OCI-LY1 (cell line): ENCODE results near the gene PTPRT.

Experiments
- H2AFZ ChIP-seq: fragments of 200-600 bp; sonication (generic), shearing (Covaris generic); 2 replicates; pipeline ENCODE4 v1.6.0; 2014; ENCODE audit warnings: antibody characterized with exemption, mild to moderate bottlenecking, low read length
- H3F3A ChIP-seq: fragments of 200-600 bp; sonication (generic), shearing (Covaris generic); 2 replicates; pipeline ENCODE4 v1.6.0; 2014; ENCODE audit warnings: mild to moderate bottlenecking, antibody characterized with exemption, low read length, moderate library complexity; ENCODE audit not compliant: insufficient read depth
- H3K27ac ChIP-seq: fragments of 200-600 bp; sonication (generic); 2 replicates; pipeline ENCODE4 v1.5.1; 2014; ENCODE audit warnings: low read length, mixed run types, mild to moderate bottlenecking, low read depth; ENCODE audit not compliant: poor library complexity, severe bottlenecking
- H3K27me3 ChIP-seq: fragments of 200-600 bp; sonication (generic); 2 replicates; pipeline ENCODE4 v1.6.0; 2014; ENCODE audit warnings: antibody characterized with exemption, mild to moderate bottlenecking, low read length, moderate library complexity; ENCODE audit not compliant: insufficient read depth
- H3K36me3 ChIP-seq: fragments of 200-600 bp; sonication (generic); 2 replicates; pipeline ENCODE4 v1.6.1; 2014; ENCODE audit warnings: mild to moderate bottlenecking, antibody characterized with exemption, low read length, moderate library complexity, mixed read lengths; ENCODE audit not compliant: insufficient read depth
- H3K4me1 ChIP-seq: fragments of 200-600 bp; sonication (generic); 2 replicates; pipeline ENCODE4 v1.5.1; 2014; ENCODE audit warnings: mild to moderate bottlenecking, low read length, moderate library complexity; ENCODE audit not compliant: insufficient read depth, severe bottlenecking
- H3K4me2 ChIP-seq: fragments of 200-600 bp; sonication (generic), shearing (Covaris generic); 2 replicates; pipeline ENCODE4 v1.6.1; 2014; ENCODE audit warnings: low read length
- H3K4me3 ChIP-seq: fragments of 200-600 bp; sonication (generic); 2 replicates; pipeline ENCODE4 v1.5.1; 2014; ENCODE audit warnings: low read length, low read depth, mild to moderate bottlenecking, mixed read lengths; ENCODE audit not compliant: poor library complexity, severe bottlenecking
- H3K79me2 ChIP-seq: fragments of 200-600 bp; shearing (Covaris generic); 2 replicates; pipeline ENCODE4 v1.6.1; 2016; ENCODE audit warnings: mixed run types, low read length, mixed read lengths; ENCODE audit not compliant: insufficient read depth
- H3K9ac ChIP-seq: fragments of 200-600 bp; sonication (generic), shearing (Covaris generic); 2 replicates; pipeline ENCODE4 v1.6.1; 2014; ENCODE audit warnings: mild to moderate bottlenecking, low read length, mixed read lengths
- H3K9me2 ChIP-seq: fragments of 200-600 bp; sonication (generic), shearing (Covaris generic); 2 replicates; pipeline ENCODE4 v1.6.1; 2014; ENCODE audit warnings: low read depth, mild to moderate bottlenecking, low read length, mixed read lengths
- H3K9me3 ChIP-seq: fragments of 200-600 bp; shearing (Covaris generic); 2 replicates; pipeline ENCODE4 v1.6.1; 2014; ENCODE audit warnings: low read length, mixed read lengths
- H4K20me1 ChIP-seq: fragments of 200-600 bp; sonication (generic), shearing (Covaris generic); 2 replicates; pipeline ENCODE4 v1.6.0; 2016; ENCODE audit warnings: mild to moderate bottlenecking, low read length; ENCODE audit not compliant: insufficient read depth
- EZH2 ChIP-seq: fragments of 200-600 bp; sonication (generic), shearing (Covaris generic); IDR thresholded peaks from 2 replicates; pipeline ENCODE4 v1.8.0; 2017; ENCODE audit warnings: borderline replicate concordance, mixed run types, mild to moderate bottlenecking, antibody characterized with exemption, low read length, moderate library complexity, mixed read lengths
- TF ChIP-seq, protein P1 (sequence below): fragments of 200-600 bp; sonication (generic), shearing (Covaris generic); IDR thresholded peaks from 2 replicates; pipeline ENCODE4 v1.5.1; 2017; ENCODE audit warnings: mild to moderate bottlenecking, antibody characterized with exemption, low read length, moderate library complexity, mixed read lengths

PTPRT gene

DNA sequence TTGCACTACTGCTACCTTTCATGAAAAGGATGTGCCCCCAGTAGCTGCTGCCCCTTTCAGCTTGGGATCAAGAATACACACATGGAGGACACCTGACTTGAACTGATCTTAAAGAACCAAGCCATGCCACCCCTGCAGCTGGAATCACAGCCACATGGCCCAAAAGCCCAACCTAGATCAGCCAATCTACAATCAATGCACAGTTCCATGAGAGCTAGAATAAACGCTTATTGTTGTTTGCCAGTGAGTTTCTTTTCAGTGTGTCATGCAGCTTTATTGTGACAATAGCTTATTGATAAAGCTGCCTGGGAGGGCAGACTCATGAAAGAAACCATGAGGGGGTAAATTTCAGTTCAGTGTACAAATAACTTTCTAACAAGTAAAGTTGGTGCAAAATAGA, 397.7 kb downstream of the PTPRT start:
- no peak overlapping the region for H3K27ac ChIP-seq
- TF ChIP-seq, protein P1, sequence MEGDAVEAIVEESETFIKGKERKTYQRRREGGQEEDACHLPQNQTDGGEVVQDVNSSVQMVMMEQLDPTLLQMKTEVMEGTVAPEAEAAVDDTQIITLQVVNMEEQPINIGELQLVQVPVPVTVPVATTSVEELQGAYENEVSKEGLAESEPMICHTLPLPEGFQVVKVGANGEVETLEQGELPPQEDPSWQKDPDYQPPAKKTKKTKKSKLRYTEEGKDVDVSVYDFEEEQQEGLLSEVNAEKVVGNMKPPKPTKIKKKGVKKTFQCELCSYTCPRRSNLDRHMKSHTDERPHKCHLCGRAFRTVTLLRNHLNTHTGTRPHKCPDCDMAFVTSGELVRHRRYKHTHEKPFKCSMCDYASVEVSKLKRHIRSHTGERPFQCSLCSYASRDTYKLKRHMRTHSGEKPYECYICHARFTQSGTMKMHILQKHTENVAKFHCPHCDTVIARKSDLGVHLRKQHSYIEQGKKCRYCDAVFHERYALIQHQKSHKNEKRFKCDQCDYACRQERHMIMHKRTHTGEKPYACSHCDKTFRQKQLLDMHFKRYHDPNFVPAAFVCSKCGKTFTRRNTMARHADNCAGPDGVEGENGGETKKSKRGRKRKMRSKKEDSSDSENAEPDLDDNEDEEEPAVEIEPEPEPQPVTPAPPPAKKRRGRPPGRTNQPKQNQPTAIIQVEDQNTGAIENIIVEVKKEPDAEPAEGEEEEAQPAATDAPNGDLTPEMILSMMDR = no peak
- TF ChIP-seq EZH2 = no peak

GRCh38 chr20:42790111-42790510, 399.6 kb downstream of the PTPRT start:
- H4K20me1 ChIP-seq = no peaks in the 10 kb centered on the region

More for the DNA sequence above, 397.7 kb downstream of the PTPRT start:
- Histone ChIP-seq H3K4me1 (no peaks in the 10 kb centered on the region), H3K27me3 (no peaks in the 10 kb centered on the region), H3K9ac (no peak overlapping the region), H4K20me1 (no peaks in the 10 kb centered on the region), H2AFZ (no peak overlapping the region), H3F3A (no peaks in the 10 kb centered on the region), H3K4me2 (no peak overlapping the region), H3K9me2 (no peaks in the 10 kb centered on the region), H3K4me3 (no peak overlapping the region), H3K36me3 (no peaks in the 10 kb centered on the region; the same call in 1 of the 2 replicates), H3K79me2 (no peaks in the 10 kb centered on the region), H3K9me3 (no peaks in the 10 kb centered on the region)

GRCh38 chr20:42788707-42789106, 401.0 kb downstream of the PTPRT start:
- H3F3A ChIP-seq = no peaks in the 10 kb centered on the region
- H3K36me3 ChIP-seq = no peaks in the 10 kb centered on the region; the same call in 1 of the 2 replicates
- no peak overlapping the region for H3K9ac ChIP-seq
- no peak overlapping the region for H3K4me3 ChIP-seq
- H3K9me2 ChIP-seq = no peaks in the 10 kb centered on the region
- H2AFZ ChIP-seq = no peak overlapping the region
- H4K20me1 ChIP-seq = no peaks in the 10 kb centered on the region
- H3K4me2 ChIP-seq = no peak overlapping the region
- H3K79me2 ChIP-seq = no peaks in the 10 kb centered on the region
- no peaks in the 10 kb centered on the region for H3K27me3 ChIP-seq
- H3K9me3 ChIP-seq = no peaks in the 10 kb centered on the region
- H3K4me1 ChIP-seq = no peaks in the 10 kb centered on the region
- TF ChIP-seq EZH2 = no peak
- TF ChIP-seq, protein P1 = no peak
- no peak overlapping the region for H3K27ac ChIP-seq

More at GRCh38 chr20:42790111-42790510, 399.6 kb downstream of the PTPRT start:
- Histone ChIP-seq H3K27ac (no peak overlapping the region), H3F3A (no peaks in the 10 kb centered on the region), H3K9me2 (no peaks in the 10 kb centered on the region), H3K9ac (no peak overlapping the region), H3K4me1 (no peaks in the 10 kb centered on the region), H3K36me3 (no peaks in the 10 kb centered on the region; the same call in 1 of the 2 replicates), H3K4me3 (no peak overlapping the region), H3K9me3 (no peaks in the 10 kb centered on the region), H3K4me2 (no peak overlapping the region), H3K79me2 (no peaks in the 10 kb centered on the region), H3K27me3 (no peaks in the 10 kb centered on the region), H2AFZ (no peak overlapping the region)
- TF ChIP-seq, protein P1 = no peak
- no peak for TF ChIP-seq EZH2
